ENCODE measurements around the gene LRFN2.

LRFN2 gene

GRCh38 chr6:40393641-40394040 is 193.5 kb downstream of the LRFN2 start:
- DNase-seq, result no peak

DNA sequence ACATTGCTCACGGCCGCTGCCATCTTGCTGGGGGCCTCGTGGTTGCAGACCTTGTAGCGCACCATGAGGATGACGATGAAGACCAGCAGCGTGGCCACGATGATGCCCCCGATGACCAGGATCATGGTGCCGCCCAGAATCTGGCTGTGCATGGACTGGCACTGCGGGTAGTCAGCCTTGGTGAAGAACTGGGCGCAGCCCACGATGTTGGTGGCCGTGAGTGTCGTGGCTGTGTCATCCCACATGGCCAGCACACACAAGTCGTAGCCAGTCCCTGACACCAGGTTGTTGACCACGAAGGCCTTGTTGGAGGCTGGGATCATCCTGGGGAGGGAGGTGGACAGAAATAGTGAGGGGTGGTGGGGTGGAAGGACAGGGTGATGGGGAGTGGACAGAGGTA is 194.6 kb downstream of the LRFN2 start:
- DNase-seq, result no peak

DNA sequence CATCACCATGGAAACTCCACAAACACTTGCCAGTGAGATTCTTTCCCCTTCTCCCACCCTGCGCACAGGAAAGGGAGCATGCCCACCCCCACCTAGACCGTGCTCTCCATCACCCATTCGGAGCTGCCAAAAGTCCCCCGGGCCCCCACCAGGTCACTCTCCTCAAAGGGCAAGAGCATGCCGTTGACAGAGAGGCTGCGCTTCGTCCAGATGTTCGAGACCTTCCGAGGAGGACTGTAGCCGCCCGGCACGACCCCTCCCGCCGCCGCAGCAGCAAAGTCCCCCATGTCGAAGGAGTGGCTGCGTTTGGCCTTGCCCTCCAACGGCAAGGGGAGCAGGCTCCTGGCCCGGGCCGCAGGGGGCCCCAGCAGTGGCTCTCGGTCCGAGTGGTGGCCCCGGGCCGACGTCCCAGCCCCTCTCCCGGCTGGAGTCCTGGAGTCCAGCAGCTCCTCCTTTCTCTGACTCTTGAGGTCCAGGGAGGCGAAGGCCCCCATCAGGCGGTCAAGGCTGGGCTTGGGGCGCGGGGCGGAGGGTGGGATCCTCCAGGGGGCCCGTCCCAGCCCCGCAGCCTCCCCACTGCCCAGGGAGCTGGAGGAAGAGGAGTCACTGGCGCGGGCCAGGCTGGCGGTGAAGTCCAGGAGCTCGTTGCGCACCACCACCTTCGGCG is 195.2 kb downstream of the LRFN2 start:
- no peak for DNase-seq

- DNase-seq, result peak; percentile 38
Observed at GRCh38 chr6:40391086-40391485, 196.1 kb downstream of the LRFN2 start.

DNA sequence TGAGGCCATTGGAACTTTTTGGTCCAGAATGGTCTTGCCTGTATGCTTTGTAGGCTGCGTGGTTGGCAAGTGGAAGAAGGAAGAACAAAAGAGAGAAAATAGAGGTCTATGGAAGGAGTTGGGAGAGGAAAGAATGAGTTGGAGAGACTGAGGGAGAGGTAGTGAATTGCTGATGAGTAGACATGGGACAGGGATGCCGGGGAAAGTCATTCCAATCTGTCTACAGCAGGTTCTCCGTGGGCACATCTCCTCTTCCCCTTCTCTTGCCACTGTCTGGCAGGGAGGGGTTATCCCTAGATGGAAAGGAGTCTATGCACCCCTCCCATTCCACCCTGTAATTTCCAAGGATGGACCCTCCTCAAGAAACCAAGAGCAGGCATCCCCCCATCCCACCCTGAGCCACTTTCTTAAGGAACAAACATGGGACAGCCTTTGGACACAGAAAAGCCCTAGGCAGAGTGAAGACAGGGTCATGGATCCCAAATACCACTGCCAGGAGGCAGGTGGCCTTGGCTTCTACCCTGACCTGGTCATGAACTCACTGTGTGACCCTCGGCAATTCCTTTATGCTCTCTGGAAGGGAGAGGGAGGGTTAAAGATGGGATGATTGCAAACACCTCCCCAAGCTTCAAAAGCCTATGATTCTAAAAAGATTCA is 196.9 kb downstream of the LRFN2 start:
- DNase-seq, result no peak

DNA sequence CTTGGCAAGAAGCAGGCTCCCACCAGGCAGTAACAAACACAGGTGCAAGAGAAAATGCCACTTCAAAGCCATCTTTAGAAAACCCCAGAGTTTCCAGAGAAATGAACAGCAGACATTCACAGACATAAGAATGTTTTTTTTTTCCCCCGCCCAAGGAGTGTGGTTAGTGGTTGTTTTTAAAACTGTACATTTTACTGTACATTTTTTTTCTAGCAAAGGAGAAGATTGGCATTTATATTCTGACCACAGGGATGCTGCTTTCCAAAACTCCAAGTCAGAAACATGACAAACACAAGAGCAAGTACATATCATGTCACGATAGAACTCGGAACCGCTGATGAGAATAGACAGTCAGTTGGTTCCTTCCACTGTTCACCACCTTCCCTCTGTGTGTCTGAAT is 197.9 kb downstream of the LRFN2 start:
- DNase-seq, result peak; percentile 35

- no peak for DNase-seq
Observed at GRCh38 chr6:40387871-40388264, 199.3 kb downstream of the LRFN2 start.

- no peak for DNase-seq
Observed at GRCh38 chr6:40387127-40387870, 199.9 kb downstream of the LRFN2 start.

DNA sequence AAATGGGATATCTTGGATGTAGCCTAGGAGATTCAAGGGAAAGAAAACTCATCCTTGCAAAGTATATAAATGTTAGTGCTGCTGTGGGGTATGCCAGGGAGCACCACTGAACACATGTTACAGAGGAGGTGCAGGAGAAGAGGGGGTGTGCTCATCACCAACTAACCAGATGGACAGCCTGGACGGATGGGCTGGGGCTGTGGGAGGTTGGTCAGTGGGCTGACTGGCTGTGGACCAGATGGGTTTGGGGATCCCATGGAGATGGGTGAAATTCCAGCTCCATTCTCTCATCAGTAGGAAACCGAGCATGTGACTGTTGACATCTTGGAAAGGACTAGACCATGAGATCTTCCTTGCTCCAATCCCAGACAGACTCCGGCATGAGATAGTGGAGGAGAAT is 201.0 kb downstream of the LRFN2 start:
- DNase-seq, result no peak

- DNase-seq, result no peak
Observed at GRCh38 chr6:40383348-40384115, 203.6 kb downstream of the LRFN2 start.

DNA sequence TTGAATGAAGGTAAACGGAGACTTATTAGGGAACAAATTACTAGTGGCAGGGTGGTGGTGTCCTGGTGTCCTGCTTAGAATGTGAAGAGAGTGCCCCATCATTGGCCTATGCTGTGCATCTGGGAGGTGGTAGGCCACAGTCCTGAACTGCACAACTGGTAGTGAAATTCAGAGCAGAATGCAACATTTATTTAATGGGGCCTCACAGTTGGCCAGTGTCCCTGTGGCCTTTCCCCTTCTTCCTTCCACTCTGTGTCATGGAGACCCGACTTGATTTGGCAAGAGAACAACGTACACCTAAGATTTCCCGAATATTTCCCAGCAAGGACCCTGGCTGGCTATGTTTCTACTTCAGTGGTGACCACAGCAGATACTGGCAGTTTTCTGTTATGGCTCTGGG is 206.9 kb downstream of the LRFN2 start:
- no peak for DNase-seq

DNA sequence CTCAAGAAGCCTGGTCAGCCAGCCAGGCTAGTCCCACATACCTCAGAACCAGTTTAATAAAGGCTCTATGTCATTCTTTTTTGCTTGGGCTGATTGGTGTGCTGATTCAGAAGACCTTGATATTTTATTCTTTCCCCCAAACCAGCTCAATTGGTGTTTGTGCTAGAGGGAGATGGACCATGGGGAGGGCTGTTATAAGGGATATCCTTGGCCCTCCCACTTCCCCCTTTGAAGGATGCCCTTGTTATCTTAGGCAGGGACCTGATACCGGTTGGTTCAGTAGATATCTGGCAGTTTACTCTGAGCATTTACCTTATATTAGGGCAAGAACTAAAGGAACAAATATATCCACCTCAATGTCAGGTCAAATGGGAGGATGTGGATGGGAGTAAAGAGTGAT is 207.4 kb downstream of the LRFN2 start:
- DNase-seq, result no peak

DNA sequence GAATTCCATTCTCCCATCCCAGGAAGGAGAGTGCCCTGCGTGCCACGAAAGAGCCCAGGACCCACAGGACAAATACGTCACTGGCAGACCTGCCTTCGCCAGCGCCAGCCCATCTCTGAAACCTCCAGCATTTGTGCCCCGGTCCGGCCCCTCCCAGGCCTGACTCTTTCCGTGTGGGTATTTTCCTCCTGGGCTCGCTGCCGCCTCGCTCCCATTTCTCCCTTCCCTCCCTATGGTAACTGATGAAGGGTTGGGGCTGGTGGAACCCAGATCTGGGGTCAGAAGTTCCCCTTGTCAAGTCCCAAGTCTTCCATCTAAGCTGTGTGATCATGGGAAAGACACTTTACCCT is 208.5 kb downstream of the LRFN2 start:
- no peak for DNase-seq

DNA sequence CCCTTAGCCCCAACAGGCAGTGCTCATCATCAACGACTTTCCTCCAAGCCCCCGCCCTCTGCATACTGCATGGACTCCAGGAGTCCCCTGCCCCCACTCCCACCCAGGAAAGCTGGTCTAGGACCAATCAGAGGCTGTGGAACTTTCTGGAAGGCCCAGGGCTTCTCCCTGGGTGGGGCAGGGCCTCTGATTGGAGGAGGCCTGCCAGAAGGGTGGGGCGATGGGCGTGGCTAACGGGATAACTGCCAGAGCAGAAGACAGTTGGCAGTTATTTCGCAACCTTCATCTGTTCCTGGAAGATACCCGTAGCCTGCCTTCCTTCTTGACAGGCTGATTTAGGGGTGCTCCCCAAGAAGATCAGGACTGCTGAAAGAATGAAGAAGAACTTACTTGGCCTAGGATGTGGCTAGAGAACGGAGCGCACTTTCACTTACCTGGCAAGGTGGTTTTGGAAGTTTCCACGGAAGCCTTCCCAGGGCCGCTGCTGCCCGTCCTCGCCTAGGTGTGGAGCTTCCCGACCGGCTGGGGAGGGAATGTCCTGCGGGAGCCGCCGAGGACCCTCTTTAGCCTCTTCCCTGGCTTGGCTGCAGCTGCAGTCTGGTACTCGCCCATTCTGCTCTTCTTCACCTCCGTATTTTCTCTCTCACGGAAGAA is 209.0 kb downstream of the LRFN2 start:
- no peak for DNase-seq

DNA sequence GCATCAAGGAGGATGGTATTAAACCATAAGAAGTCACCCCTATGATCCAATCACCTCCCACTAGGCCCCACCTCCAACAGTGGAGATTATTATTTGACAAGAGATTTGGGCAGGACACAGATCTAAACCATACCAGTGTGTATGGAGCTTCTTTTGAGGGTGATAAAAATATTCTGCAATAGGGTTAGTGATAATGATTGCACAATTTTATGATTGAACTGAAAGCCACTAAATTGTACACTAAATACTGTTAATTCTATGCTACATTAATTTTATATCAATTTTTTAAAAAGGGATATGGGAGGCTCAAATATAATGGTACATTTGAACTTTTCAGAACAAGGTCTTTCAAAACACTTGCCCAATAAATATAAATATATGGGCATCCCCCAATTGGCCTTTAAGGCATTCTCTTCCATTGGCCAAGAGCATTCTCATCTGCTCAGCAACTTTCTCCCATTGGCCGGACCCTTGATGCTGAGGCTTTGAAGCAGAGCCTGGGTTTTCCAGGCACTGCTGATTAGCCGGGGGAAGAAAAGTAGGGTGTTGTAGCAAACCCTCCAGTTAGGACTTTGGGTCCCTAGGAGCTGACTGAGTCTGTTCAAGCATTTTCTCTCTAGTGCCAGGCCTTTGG is 209.9 kb downstream of the LRFN2 start:
- no peak for DNase-seq

DNA sequence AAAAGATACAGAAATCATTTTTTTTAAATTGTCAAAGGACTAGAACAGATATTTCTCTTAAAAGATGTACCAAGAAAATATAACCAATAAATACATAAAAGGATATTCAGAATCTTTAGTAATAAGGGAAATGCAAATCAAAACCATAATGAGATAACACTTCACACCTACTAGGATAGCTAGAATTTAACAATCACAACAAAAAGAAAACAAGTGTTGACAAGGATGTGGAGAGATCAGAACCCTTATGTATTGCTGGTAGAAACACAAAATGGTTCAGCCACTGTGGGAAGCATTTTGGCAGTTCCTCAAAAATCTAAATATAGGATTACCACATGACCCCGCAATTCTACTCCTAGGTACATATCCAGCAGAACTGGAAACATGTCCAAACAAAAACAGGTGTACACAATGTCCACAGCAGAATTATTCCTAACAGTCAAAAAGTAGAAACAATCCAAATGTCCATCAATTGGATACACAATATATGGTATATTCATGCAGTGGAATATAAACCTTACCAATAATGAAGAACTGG is 211.0 kb downstream of the LRFN2 start:
- DNase-seq, result no peak

- DNase-seq, result no peak
Observed at GRCh38 chr6:40373267-40373666, 213.9 kb downstream of the LRFN2 start.

- no peak for DNase-seq
Observed at GRCh38 chr6:40371621-40372020, 215.5 kb downstream of the LRFN2 start.

- no peak for DNase-seq
Observed at GRCh38 chr6:40371095-40371494, 216.1 kb downstream of the LRFN2 start.

DNA sequence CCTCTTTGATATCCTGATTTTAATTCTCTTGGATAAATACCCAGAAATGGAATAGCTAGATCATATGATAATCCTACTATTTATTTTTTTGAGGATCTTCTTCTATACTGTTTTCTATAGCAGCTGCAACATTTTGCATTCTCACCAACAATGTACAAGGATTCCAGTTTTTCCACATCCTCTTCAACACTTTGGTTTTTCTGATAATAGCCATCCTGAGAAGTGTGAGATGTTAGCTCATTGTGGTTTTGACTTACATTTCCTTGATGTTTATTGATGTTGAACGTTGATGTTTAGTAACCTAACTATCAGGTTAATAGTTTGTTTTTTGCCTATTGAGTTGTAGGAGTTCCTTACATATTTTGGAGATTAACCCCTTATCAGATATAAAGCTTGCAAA is 217.3 kb downstream of the LRFN2 start:
- no peak for DNase-seq

DNA sequence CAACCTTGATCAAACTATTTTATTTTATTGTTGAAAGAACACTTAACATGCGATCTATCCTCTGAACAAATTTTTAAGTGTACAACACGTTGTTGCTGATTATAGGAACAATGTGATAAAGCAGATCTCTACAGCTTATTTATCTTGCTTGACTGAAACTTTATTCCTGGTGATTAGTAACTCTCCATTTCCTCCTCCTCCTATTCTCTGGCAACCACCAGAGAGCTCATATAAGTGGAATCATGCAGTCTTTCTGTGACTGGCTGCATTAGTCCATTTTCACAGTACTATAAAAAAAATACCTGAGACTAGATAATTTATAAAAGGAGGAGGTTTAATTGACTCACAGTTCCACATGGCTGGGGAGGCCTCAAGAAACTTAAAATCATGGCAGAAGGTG is 218.1 kb downstream of the LRFN2 start:
- DNase-seq, result no peak

DNA sequence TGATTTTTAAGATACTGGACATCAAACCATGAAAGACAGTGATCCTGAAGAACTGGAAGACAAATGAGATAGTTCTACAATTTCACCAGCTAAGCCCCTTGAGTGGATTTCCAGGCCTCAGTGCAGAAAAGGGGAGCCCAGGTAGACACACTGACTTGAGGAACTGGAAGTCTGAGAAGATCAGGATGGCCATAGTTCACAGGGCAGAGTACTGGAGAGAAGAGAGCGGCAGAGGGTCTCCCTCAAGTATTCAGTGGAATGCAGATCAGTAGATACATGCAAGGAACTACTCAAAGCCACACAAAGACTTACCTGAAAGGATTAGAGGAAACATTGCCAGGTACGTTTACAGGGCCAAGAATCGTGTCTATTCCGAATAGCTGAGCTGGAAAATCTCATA is 224.3 kb downstream of the LRFN2 start:
- no peak for DNase-seq
